Gastrocnemius medialis (tissue), 4 donors: ENCODE data around the gene VIT. TPM values are rescaled to one million over a fixed set of nuclear protein-coding genes. Genes with fewer than 3 reads are reported as not detected.

Experiments used
- ATAC-seq, 2 donors: fragments of 150-250 bp; one replicate each; pipeline ENCODE4 v1.9.1; 2016
- DNase-seq, 2 donors: peaks; one replicate each; pipeline ENCODE4 v3.0.0-alpha.2; 2019
- H3K27ac ChIP-seq, 4 donors: fragments of 200-600 bp; sonication (generic); 1 replicate in 1 of 4; 2 replicates in 3 of 4; pipeline ENCODE4 v1.5.1; 2016 to 2018; ENCODE audit warnings: mild to moderate bottlenecking in 2 of 4, moderate library complexity in 1 of 4
- H3K27me3 ChIP-seq, 3 donors: fragments of 200-600 bp; sonication (generic) in 2 of 3; 1 replicate in 1 of 3; 2 replicates in 2 of 3; pipeline versions ENCODE4 v1.5.1 to v1.6.0; 2016 to 2019; ENCODE audit warnings: mild to moderate bottlenecking in 1 of 3, moderate library complexity in 1 of 3
- H3K36me3 ChIP-seq, 2 donors: fragments of 200-600 bp; sonication (generic) in 1 of 2; one replicate each; pipeline ENCODE4 v1.5.1; 2017 to 2018
- H3K4me1 ChIP-seq, 2 donors: fragments of 200-600 bp; sonication (generic) in 1 of 2; one replicate each; pipeline ENCODE4 v1.5.1; 2016 to 2017; ENCODE audit warnings: mild to moderate bottlenecking in 2 of 2
- H3K4me3 ChIP-seq, 4 donors: fragments of 200-600 bp; sonication (generic) in 3 of 4; 1 replicate in 1 of 4; 2 replicates in 3 of 4; pipeline ENCODE4 v1.5.1; 2016 to 2019; ENCODE audit warnings: mild to moderate bottlenecking in 2 of 4
- H3K9me3 ChIP-seq, 3 donors: fragments of 200-600 bp; sonication (generic) in 2 of 3; 1 replicate in 1 of 3; 2 replicates in 2 of 3; pipeline ENCODE4 v1.5.1; 2016 to 2019
- POLR2A ChIP-seq, 2 donors: fragments of 450-650 bp; IDR thresholded peaks; one replicate each; pipeline ENCODE4 v1.6.1; 2017; ENCODE audit warnings: antibody characterized with exemption in 2 of 2, mild to moderate bottlenecking in 2 of 2, moderate library complexity in 2 of 2
- in situ Hi-C, 4 donors: fragments of 200-750 bp; cut with MboI; loops; one replicate each; pipeline versions ENCODE4 v1.15.0 to v1.8.0; 2017; ENCODE audit warnings: low sequenced_read_pairs in 4 of 4
- intact Hi-C: fragments of 100-400 bp; cut with DNase I; formaldehyde crosslinking; loops from one replicate; pipeline ENCODE4 v1.15.1; 2023; ENCODE audit warnings: low total_unique reads
- total RNA-seq, 4 donors: library from RNA; depleted of rRNA; stranded (reverse); fragments of >200 nt; gene quantifications; one replicate each; pipeline versions ENCODE4 v1.1.0 to v1.2.3, GENCODE V29; 2016
- TF ChIP-seq, protein P1 (sequence below), 5 experiments: fragments of 450-650 bp in 3 of 5; fragments of 200-600 bp in 2 of 5; sonication (generic) in 2 of 5; IDR thresholded peaks in 4 of 5; conservative IDR thresholded peaks in 1 of 5; 1 replicate in 4 of 5; 2 replicates in 1 of 5; pipeline ENCODE4 v1.5.1; 2016 to 2019; ENCODE audit warnings: antibody characterized with exemption in 5 of 5, mild to moderate bottlenecking in 3 of 5, moderate library complexity in 3 of 5

The VIT gene
- total RNA-seq, 4 donors from 2014 or later = 14.4 to 27.3 (median 17.6) TPM

DNA sequence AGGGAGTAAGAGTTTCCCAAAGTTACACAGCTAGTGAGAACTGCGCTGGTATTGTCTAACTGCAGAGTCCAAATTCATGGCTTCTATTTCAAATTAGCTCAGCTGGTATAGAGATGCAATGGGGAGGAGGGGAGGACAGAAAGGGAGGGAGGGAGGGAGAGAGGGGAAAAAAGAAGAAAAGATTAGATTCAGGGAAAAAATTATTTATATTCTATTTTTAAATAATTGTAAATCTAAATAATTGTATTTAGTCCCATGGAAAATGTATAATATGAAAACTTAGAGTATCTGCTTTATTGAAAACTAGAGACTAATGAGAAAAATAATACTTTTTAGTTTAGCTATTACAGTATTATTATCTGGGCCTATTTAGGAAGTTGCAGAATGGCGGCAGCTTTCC lies 37.3 kb upstream of the VIT start:
- intact Hi-C loops (no loop called here), in situ Hi-C loops (loop anchor here in 3 of 4 donors (10.0 to 25.0 kb wide), 2 partner anchors 64 to 122 kb away; partner anchors contain the start of gene FEZ2 (in 1 of the 3))
- Histone ChIP-seq H3K4me3 (no peak overlapping the region), H3K9me3 (no peaks in the 10 kb centered on the region), H3K27ac (peak overlapping the region; percentile 41 to 67 (median 54)), H3K36me3 (no peaks in the 10 kb centered on the region), H3K4me1 (peaks cover 35 to 41% of the 10 kb centered on the region in 2 donors), H3K27me3 (no peaks in the 10 kb centered on the region)
- no peak for ATAC-seq
- DNase-seq = no peak
- TF ChIP-seq POLR2A (IDR thresholded peaks at IDR 0.05) = no peak
- TF ChIP-seq, protein P1, sequence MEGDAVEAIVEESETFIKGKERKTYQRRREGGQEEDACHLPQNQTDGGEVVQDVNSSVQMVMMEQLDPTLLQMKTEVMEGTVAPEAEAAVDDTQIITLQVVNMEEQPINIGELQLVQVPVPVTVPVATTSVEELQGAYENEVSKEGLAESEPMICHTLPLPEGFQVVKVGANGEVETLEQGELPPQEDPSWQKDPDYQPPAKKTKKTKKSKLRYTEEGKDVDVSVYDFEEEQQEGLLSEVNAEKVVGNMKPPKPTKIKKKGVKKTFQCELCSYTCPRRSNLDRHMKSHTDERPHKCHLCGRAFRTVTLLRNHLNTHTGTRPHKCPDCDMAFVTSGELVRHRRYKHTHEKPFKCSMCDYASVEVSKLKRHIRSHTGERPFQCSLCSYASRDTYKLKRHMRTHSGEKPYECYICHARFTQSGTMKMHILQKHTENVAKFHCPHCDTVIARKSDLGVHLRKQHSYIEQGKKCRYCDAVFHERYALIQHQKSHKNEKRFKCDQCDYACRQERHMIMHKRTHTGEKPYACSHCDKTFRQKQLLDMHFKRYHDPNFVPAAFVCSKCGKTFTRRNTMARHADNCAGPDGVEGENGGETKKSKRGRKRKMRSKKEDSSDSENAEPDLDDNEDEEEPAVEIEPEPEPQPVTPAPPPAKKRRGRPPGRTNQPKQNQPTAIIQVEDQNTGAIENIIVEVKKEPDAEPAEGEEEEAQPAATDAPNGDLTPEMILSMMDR (IDR thresholded peaks at IDR 0.05 in 4 of 5, conservative IDR thresholded peaks at IDR 0.05 in 1 of 5) = no peak

DNA sequence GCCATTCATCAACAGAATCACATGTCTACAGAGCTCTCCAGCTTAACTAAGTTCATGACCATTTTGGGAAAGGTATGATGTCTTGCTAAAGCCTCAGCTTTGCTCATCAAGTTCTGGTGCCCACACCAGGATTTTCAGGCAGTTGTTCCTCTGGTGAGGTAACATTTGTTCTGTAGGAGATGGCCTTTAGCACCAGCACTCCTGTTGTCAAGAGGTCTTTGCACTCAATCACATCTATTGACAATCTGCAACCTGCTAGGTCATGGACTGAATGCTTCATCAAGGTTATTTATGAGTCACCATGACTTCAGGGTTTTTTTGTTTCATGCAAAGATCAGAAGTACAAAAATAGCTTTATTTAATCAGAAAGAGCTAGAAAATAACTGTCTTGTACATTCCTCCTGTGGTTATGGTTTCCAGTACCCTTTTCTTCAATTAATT lies 36.6 kb upstream of the VIT start:
- no peaks in the 10 kb centered on the region for H3K36me3 ChIP-seq
- peak overlapping the region; percentile 41 to 67 (median 54) for H3K27ac ChIP-seq
- peak; percentile 67 to 72 for ATAC-seq
- in situ Hi-C loops = loop anchor here (5.0 to 25.0 kb wide), 7 partner anchors 65 to 685 kb away; partner anchors contain the start of gene FEZ2 (in 1 of the 4)
- H3K4me1 ChIP-seq = peaks cover 32 to 34% of the 10 kb centered on the region in 2 donors
- TF ChIP-seq, protein P1 (IDR thresholded peaks at IDR 0.05 in 4 of 5, conservative IDR thresholded peaks at IDR 0.05 in 1 of 5) = no peak
- no peak for TF ChIP-seq POLR2A (IDR thresholded peaks at IDR 0.05)
- peak in 1 of 2 donors; percentile 39 for DNase-seq
- no peaks in the 10 kb centered on the region for H3K9me3 ChIP-seq
- no peak overlapping the region for H3K4me3 ChIP-seq
- intact Hi-C loops = no loop called here
- H3K27me3 ChIP-seq = no peaks in the 10 kb centered on the region

DNA sequence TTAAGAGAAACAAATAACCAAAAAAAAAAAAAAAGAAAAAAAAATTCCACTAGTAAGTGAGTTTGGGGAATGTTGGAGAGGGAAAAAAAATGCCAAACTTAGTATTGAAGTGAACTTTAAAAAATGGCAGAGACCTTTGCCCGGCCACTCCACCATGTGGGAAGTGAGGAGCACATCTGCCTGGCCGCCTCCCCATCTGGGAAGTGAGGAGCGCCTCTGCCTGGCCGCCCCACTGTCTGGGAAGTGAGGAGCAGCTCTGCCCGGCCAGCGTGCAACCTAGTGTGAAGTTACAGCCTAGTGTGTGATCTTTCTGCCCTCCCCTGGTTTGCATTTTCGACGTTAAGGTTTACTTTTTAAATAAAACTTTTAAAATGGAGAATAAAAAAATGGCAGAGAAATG lies 33.9 kb upstream of the VIT start:
- no peaks in the 10 kb centered on the region for H3K9me3 ChIP-seq
- ATAC-seq = no peak
- no peaks in the 10 kb centered on the region for H3K27me3 ChIP-seq
- H3K27ac ChIP-seq = peak overlapping the region in 1 of 4 donors; percentile 65
- DNase-seq = no peak
- TF ChIP-seq POLR2A (IDR thresholded peaks at IDR 0.05) = no peak
- TF ChIP-seq, protein P1 (IDR thresholded peaks at IDR 0.05 in 4 of 5, conservative IDR thresholded peaks at IDR 0.05 in 1 of 5) = no peak
- H3K4me3 ChIP-seq = no peak overlapping the region
- intact Hi-C loops (no loop called here), in situ Hi-C loops (loop anchor here (5.0 to 25.0 kb wide), 6 partner anchors 125 to 688 kb away; no protein-coding TSS in a partner anchor)
- no peaks in the 10 kb centered on the region for H3K36me3 ChIP-seq
- peaks cover 32% of the 10 kb centered on the region in 2 donors for H3K4me1 ChIP-seq

DNA sequence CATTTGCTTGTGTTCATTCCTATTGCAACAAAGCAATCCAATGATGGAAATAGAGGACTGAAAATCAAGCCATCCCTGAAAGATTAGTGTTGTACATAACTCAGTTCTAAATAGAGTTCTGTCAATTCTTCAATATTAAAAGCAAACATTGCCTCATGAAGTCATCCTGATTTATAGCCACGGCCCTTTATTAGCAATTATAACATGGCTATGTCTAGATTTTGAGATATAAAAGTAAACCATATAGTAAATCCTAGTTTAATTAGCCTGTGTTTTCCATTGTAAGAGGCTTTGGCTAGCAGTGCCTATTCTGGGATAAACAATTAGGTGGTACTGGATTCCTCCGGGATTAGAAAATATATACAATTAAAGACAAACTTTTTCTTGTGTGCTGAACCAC lies 33.2 kb upstream of the VIT start:
- DNase-seq = no peak
- Histone ChIP-seq H3K4me1 (peaks cover 26 to 27% of the 10 kb centered on the region in 2 donors), H3K27me3 (no peaks in the 10 kb centered on the region), H3K27ac (peak overlapping the region in 3 of 4 donors; percentile 11 to 65 (median 26)), H3K4me3 (no peak overlapping the region), H3K36me3 (no peaks in the 10 kb centered on the region), H3K9me3 (no peaks in the 10 kb centered on the region)
- no peak for TF ChIP-seq POLR2A (IDR thresholded peaks at IDR 0.05)
- TF ChIP-seq, protein P1 (IDR thresholded peaks at IDR 0.05 in 4 of 5, conservative IDR thresholded peaks at IDR 0.05 in 1 of 5) = no peak
- in situ Hi-C loops (loop anchor here (5.0 to 25.0 kb wide), 6 partner anchors 126 to 688 kb away; no protein-coding TSS in a partner anchor), intact Hi-C loops (no loop called here)
- no peak for ATAC-seq
